ENCODE measurements around the gene DNAJC22. TPM values are rescaled to one million over a fixed set of nuclear protein-coding genes. Genes with fewer than 3 reads are reported as not detected.

Gene DNAJC22
- polyA plus RNA-seq, 1 of the 3 experiments (the other 2 are of a cell fraction) = 4.5 TPM

- H3K27me3 ChIP-seq (ENCODE audit: insufficient read depth) = peaks cover 5% of the 10 kb centered on the region; the same call in 1 of the 2 replicates
- POLR2A ChIA-PET = interaction anchor here (2.7 kb wide), 1 partner anchor 19 kb away, joined by 9 read pairs; the partner anchor contains the start of gene TROAP
- WGBS (ENCODE audit: low lambda C conversion rate) = 89% methylated on average over 21 of the region's 21 CpGs
These were observed 5.0 kb upstream of the DNAJC22 start for GRCh38 chr12:49341777-49342065.

More at GRCh38 chr12:49341777-49342065, 5.0 kb upstream of the DNAJC22 start:
- no peak overlapping the region for H3K27ac ChIP-seq (ENCODE audit: low read depth in 2 of 2, low read length in 1 of 2)
- no peaks in the 10 kb centered on the region for H3K36me3 ChIP-seq (replicated peaks in 1 of 2; ENCODE audit: control insufficient read depth in 1 of 2, insufficient read depth in 2 of 2, low read length in 1 of 2)
- H4K20me1 ChIP-seq (ENCODE audit: insufficient read depth) = no peaks in the 10 kb centered on the region
- no peaks in the 10 kb centered on the region for H3K79me2 ChIP-seq (ENCODE audit: insufficient read depth)
- DNase-seq = no peak
- no peaks in the 10 kb centered on the region for H3K9me3 ChIP-seq
- no peaks in the 10 kb centered on the region for H3K9me2 ChIP-seq
- TF ChIP-seq SMC3 (IDR thresholded peaks at IDR 0.05; ENCODE audit: low read depth, low read length) (no peak), USF2 (IDR thresholded peaks at IDR 0.05; ENCODE audit: borderline replicate concordance, low read depth, low read length) (no peak), EP300 (IDR thresholded peaks at IDR 0.05; ENCODE audit: borderline replicate concordance in 1 of 2, low read depth in 1 of 2, low read length in 1 of 2) (no peak), MAX (IDR thresholded peaks at IDR 0.05; ENCODE audit: low read depth) (no peak), SIN3A (IDR thresholded peaks at IDR 0.05; ENCODE audit: borderline replicate concordance, low read depth, low read length) (no peak), NFIC (IDR thresholded peaks at IDR 0.05; ENCODE audit: borderline replicate concordance) (no peak), FOXM1 (IDR thresholded peaks at IDR 0.05; ENCODE audit: low read depth) (no peak), CHD2 (IDR thresholded peaks at IDR 0.05; ENCODE audit: low read length, partially characterized antibody) (no peak), NRF1 (IDR thresholded peaks at IDR 0.05; ENCODE audit: low read depth, low read length) (no peak), RCOR1 (IDR thresholded peaks at IDR 0.05; ENCODE audit: low read length) (no peak), RAD21 (IDR thresholded peaks at IDR 0.05; ENCODE audit: low read length) (no peak), RXRA (IDR thresholded peaks at IDR 0.05; ENCODE audit: borderline replicate concordance, low read depth) (no peak), PBX3 (IDR thresholded peaks at IDR 0.05) (no peak), REST (IDR thresholded peaks at IDR 0.05; ENCODE audit: low read depth, low read length) (no peak), TEAD4 (IDR thresholded peaks at IDR 0.05; ENCODE audit: borderline replicate concordance, insufficient read depth) (no peak), JUND (IDR thresholded peaks at IDR 0.05) (no peak), USF1 (IDR thresholded peaks at IDR 0.05; ENCODE audit: borderline replicate concordance, low read depth) (no peak), IRF3 (IDR thresholded peaks at IDR 0.05; ENCODE audit: low read depth, low read length) (no peak), EZH2phosphoT487 (IDR thresholded peaks at IDR 0.05; ENCODE audit: borderline replicate concordance, low read depth) (no peak), ZBTB33 (IDR thresholded peaks at IDR 0.05; ENCODE audit: borderline replicate concordance, low read depth) (no peak)
- no peak overlapping the region for H2AFZ ChIP-seq (ENCODE audit: low read depth)
- H3K4me3 ChIP-seq (ENCODE audit: low read depth in 2 of 2, low read length in 1 of 2) = no peak overlapping the region
- H3K4me2 ChIP-seq = no peak overlapping the region; the same call in 1 of the 2 replicates
- CTCF ChIA-PET = interaction anchor here (0.6 to 15.9 kb wide), 43 partner anchors 9 to 292 kb away, joined by 3 to 658 read pairs (median 5); partner anchors contain the start of genes PRPH, SPATS2, TROAP and TUBA1C
- peaks cover 17% of the 10 kb centered on the region for H3F3A ChIP-seq (replicated peaks; ENCODE audit: insufficient read depth)
- no peak overlapping the region for H3K9ac ChIP-seq
- peaks cover 9 to 34% of the 10 kb centered on the region in 2 experiments; a peak in 2 of 4 replicates for H3K4me1 ChIP-seq (ENCODE audit: control insufficient read depth in 1 of 2, insufficient read depth in 2 of 2, low read depth in 1 of 2, low read length in 1 of 2)

Data from SK-N-SH (cell line).